ENCODE measurements around the gene PIGW. TPM values are rescaled to one million over a fixed set of nuclear protein-coding genes. Genes with fewer than 3 reads are reported as not detected.

PIGW gene
- total RNA-seq, 3 donors from 2014 or later (not counting 1 experiment from before 2014, with no cell fraction given) = 4.6 to 8.3 (median 5.0) TPM

GRCh38 chr17:36578671-36579070 lies 43.9 kb downstream of the PIGW start:
- ATAC-seq (no peak), DNase-seq (no peak)
- Mint-ChIP-seq H3K27me3 (ENCODE audit: low read depth in 2 of 2) (no peaks in the 10 kb centered on the region), H3K36me3 (peaks cover 8% of the 10 kb centered on the region), H3K9me3 (no peaks in the 10 kb centered on the region), H3K4me1 (peaks cover 16 to 30% of the 10 kb centered on the region in 2 donors), H3K4me3 (no peak overlapping the region), H3K27ac (no peak overlapping the region)
- no peaks in the 10 kb centered on the region for H3K4me1 ChIP-seq (ENCODE audit: control insufficient read depth, insufficient read depth, low read length)
- no peak for TF ChIP-seq CTCF (IDR thresholded peaks at IDR 0.05)
- no peak overlapping the region for H3K27ac ChIP-seq (ENCODE audit: low read length)
- H3K27me3 ChIP-seq (ENCODE audit: control insufficient read depth, insufficient read depth, low read length) = no peaks in the 10 kb centered on the region
- H3K9me3 ChIP-seq (ENCODE audit: control insufficient read depth, insufficient read depth, low read length) = no peaks in the 10 kb centered on the region
- intact Hi-C loops (cut with micrococcal nuclease) = no loop called here
- 100% methylated on average over 2 of the region's 2 CpGs for WGBS (ENCODE audit: insufficient coverage)
- H3K4me3 ChIP-seq (ENCODE audit: low read length) = no peak overlapping the region
- peaks cover 52% of the 10 kb centered on the region for H3K36me3 ChIP-seq (ENCODE audit: control insufficient read depth, insufficient read depth, low read length)

DNA sequence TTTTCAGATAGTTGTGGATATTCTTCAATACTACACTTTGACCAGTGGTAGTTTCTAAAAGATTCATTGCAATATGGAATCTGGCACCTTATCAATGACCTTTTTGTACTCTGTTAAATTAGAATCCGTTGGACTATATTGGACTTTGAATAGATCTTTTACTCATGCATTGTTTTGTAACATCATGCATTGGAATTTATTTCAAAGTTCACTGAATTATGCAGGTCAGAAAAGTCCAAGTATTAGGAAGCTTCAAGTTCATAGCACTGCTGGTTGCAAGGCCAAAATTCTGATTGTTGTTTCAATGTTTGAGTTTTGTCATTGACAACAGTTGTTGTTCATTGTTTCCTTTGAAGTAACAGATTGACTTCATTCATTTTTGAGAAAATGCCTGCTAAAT lies 49.0 kb downstream of the PIGW start:
- no peak overlapping the region for H3K27ac Mint-ChIP-seq
- Histone ChIP-seq H3K9me3 (ENCODE audit: control insufficient read depth, insufficient read depth, low read length) (no peaks in the 10 kb centered on the region), H3K4me1 (ENCODE audit: control insufficient read depth, insufficient read depth, low read length) (no peaks in the 10 kb centered on the region), H3K27ac (ENCODE audit: low read length) (no peak overlapping the region), H3K27me3 (ENCODE audit: control insufficient read depth, insufficient read depth, low read length) (no peaks in the 10 kb centered on the region), H3K36me3 (ENCODE audit: control insufficient read depth, insufficient read depth, low read length) (peaks cover 65% of the 10 kb centered on the region), H3K4me3 (ENCODE audit: low read length) (no peak overlapping the region)
- no peaks in the 10 kb centered on the region for H3K9me3 Mint-ChIP-seq
- WGBS (ENCODE audit: insufficient coverage) = 100% methylated on average over 1 of the region's 1 CpG
- H3K4me1 Mint-ChIP-seq = peaks cover 0 to 5% of the 10 kb centered on the region in 2 donors
- no peak for ATAC-seq
- no peak overlapping the region for H3K4me3 Mint-ChIP-seq
- no peaks in the 10 kb centered on the region for H3K27me3 Mint-ChIP-seq (ENCODE audit: low read depth in 2 of 2)
- H3K36me3 Mint-ChIP-seq = peaks cover 13% of the 10 kb centered on the region
- no peak for TF ChIP-seq CTCF (IDR thresholded peaks at IDR 0.05)
- intact Hi-C loops (cut with micrococcal nuclease) = no loop called here
- DNase-seq = no peak

GRCh38 chr17:36586138-36586537 lies 51.4 kb downstream of the PIGW start:
- H3K36me3 ChIP-seq (ENCODE audit: control insufficient read depth, insufficient read depth, low read length) = peaks cover 61% of the 10 kb centered on the region
- H3K27me3 Mint-ChIP-seq (ENCODE audit: low read depth in 2 of 2) = no peaks in the 10 kb centered on the region
- no peak overlapping the region for H3K27ac ChIP-seq (ENCODE audit: low read length)
- intact Hi-C loops (cut with micrococcal nuclease) = no loop called here
- no peaks in the 10 kb centered on the region for H3K9me3 Mint-ChIP-seq
- peaks cover 4 to 14% of the 10 kb centered on the region in 2 donors for H3K4me1 Mint-ChIP-seq
- peaks cover 1% of the 10 kb centered on the region for H3K4me1 ChIP-seq (ENCODE audit: control insufficient read depth, insufficient read depth, low read length)
- no peaks in the 10 kb centered on the region for H3K27me3 ChIP-seq (ENCODE audit: control insufficient read depth, insufficient read depth, low read length)
- H3K36me3 Mint-ChIP-seq = peaks cover 7% of the 10 kb centered on the region
- ATAC-seq (no peak), DNase-seq (no peak)
- TF ChIP-seq CTCF (IDR thresholded peaks at IDR 0.05) = no peak
- H3K27ac Mint-ChIP-seq = no peak overlapping the region
- H3K9me3 ChIP-seq (ENCODE audit: control insufficient read depth, insufficient read depth, low read length) = no peaks in the 10 kb centered on the region
- no peak overlapping the region for H3K4me3 Mint-ChIP-seq
- 90% methylated on average over 1 of the region's 2 CpGs for WGBS (ENCODE audit: insufficient coverage)
- H3K4me3 ChIP-seq (ENCODE audit: low read length) = no peak overlapping the region

Other genes starting within 250 kb of the PIGW start
- gene TBC1D3G, start 211.1 kb upstream of the PIGW start, total RNA-seq = not detected
- gene TBC1D3H, start 146.6 kb upstream of the PIGW start, total RNA-seq = not detected
- 10 to 100 TPM; 27.1 to 41.3 (median 36.6) TPM for gene ZNHIT3, start 48.3 kb upstream of the PIGW start, total RNA-seq
- gene MYO19, start 119 bp upstream of the PIGW start, total RNA-seq = 100 to 1,000 TPM in 2 of 3 donors, 10 to 100 TPM in 1; 84.2 to 119 (median 104) TPM
- 100 to 1,000 TPM; 183 to 233 (median 197) TPM for gene GGNBP2, start 9.9 kb downstream of the PIGW start, total RNA-seq
- gene DHRS11, start 56.9 kb downstream of the PIGW start, total RNA-seq = 1 to 10 TPM; 2.7 to 6.0 (median 4.9) TPM
- gene MRM1, start 66.6 kb downstream of the PIGW start, total RNA-seq = 1 to 10 TPM; 1.3 to 2.8 (median 1.7) TPM